ENCODE measurements around the gene RNPEPL1.

DNA sequence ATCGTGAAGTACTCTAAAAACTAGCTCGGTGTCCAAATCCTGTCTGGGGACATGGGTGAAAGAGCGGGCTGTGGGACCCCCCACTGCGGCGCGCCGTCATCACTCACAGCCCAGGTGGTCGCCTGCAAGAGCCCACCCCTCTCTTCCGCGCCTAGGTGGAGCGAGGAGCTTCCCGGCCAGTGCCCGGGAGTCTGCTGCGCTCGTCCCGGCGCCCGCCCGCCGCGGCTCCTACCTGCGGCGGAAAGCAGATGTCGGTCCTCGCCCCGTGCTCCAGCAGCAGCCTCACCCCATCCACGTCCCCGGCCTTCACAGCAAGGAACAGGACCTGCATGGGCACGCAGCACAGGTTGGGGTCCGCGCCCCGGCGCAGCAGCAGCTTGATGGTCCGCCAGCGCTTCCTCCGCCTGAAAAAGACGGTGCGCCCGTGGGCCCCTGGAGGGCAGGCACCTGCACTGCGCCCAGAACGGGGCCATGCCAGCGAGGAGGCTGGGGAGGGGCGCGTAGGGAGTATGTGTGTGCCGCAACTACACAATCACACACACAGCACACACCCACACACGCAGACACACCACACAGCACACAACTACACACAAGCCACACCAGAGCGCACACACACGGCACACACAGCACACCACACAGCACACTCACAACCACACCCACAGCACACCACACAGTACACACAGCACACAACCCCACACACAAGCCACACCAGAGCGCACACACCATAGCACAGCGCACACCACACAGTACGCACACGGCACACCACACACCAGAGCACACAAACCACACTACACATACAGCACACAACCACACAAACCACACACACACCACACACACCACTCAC lies 47.9 kb upstream of the RNPEPL1 start:
- TF ChIP-seq, protein P1, sequence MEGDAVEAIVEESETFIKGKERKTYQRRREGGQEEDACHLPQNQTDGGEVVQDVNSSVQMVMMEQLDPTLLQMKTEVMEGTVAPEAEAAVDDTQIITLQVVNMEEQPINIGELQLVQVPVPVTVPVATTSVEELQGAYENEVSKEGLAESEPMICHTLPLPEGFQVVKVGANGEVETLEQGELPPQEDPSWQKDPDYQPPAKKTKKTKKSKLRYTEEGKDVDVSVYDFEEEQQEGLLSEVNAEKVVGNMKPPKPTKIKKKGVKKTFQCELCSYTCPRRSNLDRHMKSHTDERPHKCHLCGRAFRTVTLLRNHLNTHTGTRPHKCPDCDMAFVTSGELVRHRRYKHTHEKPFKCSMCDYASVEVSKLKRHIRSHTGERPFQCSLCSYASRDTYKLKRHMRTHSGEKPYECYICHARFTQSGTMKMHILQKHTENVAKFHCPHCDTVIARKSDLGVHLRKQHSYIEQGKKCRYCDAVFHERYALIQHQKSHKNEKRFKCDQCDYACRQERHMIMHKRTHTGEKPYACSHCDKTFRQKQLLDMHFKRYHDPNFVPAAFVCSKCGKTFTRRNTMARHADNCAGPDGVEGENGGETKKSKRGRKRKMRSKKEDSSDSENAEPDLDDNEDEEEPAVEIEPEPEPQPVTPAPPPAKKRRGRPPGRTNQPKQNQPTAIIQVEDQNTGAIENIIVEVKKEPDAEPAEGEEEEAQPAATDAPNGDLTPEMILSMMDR (conservative IDR thresholded peaks at IDR 0.05), result no peak
- TF ChIP-seq EZH2 (IDR thresholded peaks at IDR 0.05; ENCODE audit: low read depth), result no peak
